Fibroblast of the aortic adventitia (primary cell): ENCODE data around the gene INHBB. TPM values are rescaled to one million over a fixed set of nuclear protein-coding genes. Genes with fewer than 3 reads are reported as not detected.

Source experiments
- DNase-seq: peaks from one replicate; pipeline ENCODE4 v3.0.0-alpha.2; 2010; ENCODE audit warnings: low read depth
- H3K4me3 ChIP-seq: 2 replicates; pipeline ENCODE4 v1.5.1; 2011; ENCODE audit warnings: low read depth, mild to moderate bottlenecking, control low read depth, low read length, moderate library complexity
- total RNA-seq: library from RNA; depleted of rRNA; stranded (reverse); fragments of >200 nt; gene quantifications from 2 replicates; pipeline ENCODE4 v1.2.3, GENCODE V29; 2012; ENCODE audit warnings: low replicate concordance
- TF ChIP-seq, protein P1 (sequence below): IDR thresholded peaks from 2 replicates; pipeline ENCODE4 v1.5.1; 2011; ENCODE audit warnings: mild to moderate bottlenecking, low read length, control low read depth, inconsistent platforms; ENCODE audit not compliant: insufficient read depth

The INHBB gene
- total RNA-seq, 1 donor, result not detected

DNA sequence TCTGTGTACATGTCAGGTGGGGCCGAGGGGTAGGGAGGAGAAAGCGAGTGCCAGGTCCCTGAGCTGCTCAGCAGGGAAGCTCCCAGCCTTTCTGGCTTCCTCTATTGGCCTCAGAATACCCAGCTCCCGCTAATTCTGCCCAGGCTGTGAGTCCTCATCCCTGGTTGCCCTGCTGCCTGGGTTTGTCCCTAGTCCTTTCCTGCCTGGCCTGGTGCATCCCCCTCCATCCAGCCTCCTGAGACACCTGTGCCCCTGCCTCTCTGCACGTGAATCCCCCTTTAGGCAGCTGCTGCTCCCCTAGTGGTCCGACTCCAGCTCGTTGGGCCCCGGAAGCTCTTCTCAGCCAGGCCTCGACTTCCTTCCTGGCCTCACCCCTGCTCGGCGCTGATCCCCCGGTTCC lies 54.6 kb downstream of the INHBB start:
- no peak for DNase-seq
- no peak overlapping the region for H3K4me3 ChIP-seq

More for the DNA sequence above, 54.6 kb downstream of the INHBB start:
- TF ChIP-seq, protein P1, sequence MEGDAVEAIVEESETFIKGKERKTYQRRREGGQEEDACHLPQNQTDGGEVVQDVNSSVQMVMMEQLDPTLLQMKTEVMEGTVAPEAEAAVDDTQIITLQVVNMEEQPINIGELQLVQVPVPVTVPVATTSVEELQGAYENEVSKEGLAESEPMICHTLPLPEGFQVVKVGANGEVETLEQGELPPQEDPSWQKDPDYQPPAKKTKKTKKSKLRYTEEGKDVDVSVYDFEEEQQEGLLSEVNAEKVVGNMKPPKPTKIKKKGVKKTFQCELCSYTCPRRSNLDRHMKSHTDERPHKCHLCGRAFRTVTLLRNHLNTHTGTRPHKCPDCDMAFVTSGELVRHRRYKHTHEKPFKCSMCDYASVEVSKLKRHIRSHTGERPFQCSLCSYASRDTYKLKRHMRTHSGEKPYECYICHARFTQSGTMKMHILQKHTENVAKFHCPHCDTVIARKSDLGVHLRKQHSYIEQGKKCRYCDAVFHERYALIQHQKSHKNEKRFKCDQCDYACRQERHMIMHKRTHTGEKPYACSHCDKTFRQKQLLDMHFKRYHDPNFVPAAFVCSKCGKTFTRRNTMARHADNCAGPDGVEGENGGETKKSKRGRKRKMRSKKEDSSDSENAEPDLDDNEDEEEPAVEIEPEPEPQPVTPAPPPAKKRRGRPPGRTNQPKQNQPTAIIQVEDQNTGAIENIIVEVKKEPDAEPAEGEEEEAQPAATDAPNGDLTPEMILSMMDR, result no peak

Other genes starting within 250 kb of the INHBB start
- gene TMEM185B, start 122.7 kb upstream of the INHBB start, total RNA-seq, result 29.6 and 41.7 TPM in 2 replicates
- gene RALB, start 93.3 kb upstream of the INHBB start, total RNA-seq, result 29.7 and 73.7 TPM in 2 replicates